Measurements from ENCODE around the gene COQ3.

Gene COQ3

GRCh38 chr6:99427988-99428387 is 34.0 kb upstream of the COQ3 start:
- no peak for TF ChIP-seq POLR2AphosphoS5 (IDR thresholded peaks at IDR 0.05; ENCODE audit: low read depth, low read length)
- TF ChIP-seq REST (IDR thresholded peaks at IDR 0.05; ENCODE audit: insufficient read depth in 1 of 2, low read depth in 2 of 2, low read length in 2 of 2), result no peak
- no peak for TF ChIP-seq SIN3A (IDR thresholded peaks at IDR 0.05; ENCODE audit: borderline replicate concordance, insufficient read depth, low read length)
- no peak for TF ChIP-seq FOXP2 (optimal IDR thresholded peaks at IDR 0.05; ENCODE audit: borderline replicate concordance, extremely low read depth, extremely low read length, insufficient read depth)
- TF ChIP-seq TAF1 (IDR thresholded peaks at IDR 0.05; ENCODE audit: borderline replicate concordance, insufficient read depth, low read length), result no peak

GRCh38 chr6:99426451-99426757 is 32.4 kb upstream of the COQ3 start:
- TF ChIP-seq TAF1 (IDR thresholded peaks at IDR 0.05; ENCODE audit: borderline replicate concordance, insufficient read depth, low read length) (no peak), SIN3A (IDR thresholded peaks at IDR 0.05; ENCODE audit: borderline replicate concordance, insufficient read depth, low read length) (no peak), REST (IDR thresholded peaks at IDR 0.05; ENCODE audit: insufficient read depth in 1 of 2, low read depth in 2 of 2, low read length in 2 of 2) (no peak), POLR2AphosphoS5 (IDR thresholded peaks at IDR 0.05; ENCODE audit: low read depth, low read length) (no peak), FOXP2 (optimal IDR thresholded peaks at IDR 0.05; ENCODE audit: borderline replicate concordance, extremely low read depth, extremely low read length, insufficient read depth) (no peak)

GRCh38 chr6:99425647-99426450 is 31.9 kb upstream of the COQ3 start:
- TF ChIP-seq POLR2AphosphoS5 (IDR thresholded peaks at IDR 0.05; ENCODE audit: low read depth, low read length) (no peak), TAF1 (IDR thresholded peaks at IDR 0.05; ENCODE audit: borderline replicate concordance, insufficient read depth, low read length) (peak; percentile 68; the same call in 1 of the 2 replicates)

GRCh38 chr6:99424761-99425646 is 31.0 kb upstream of the COQ3 start, which contains the start of gene PNISR:
Gene PNISR (minus strand): TSS chr6:99425308. CDS start chr6:99414659, 10,649 bp downstream.
- TF ChIP-seq TAF1 (IDR thresholded peaks at IDR 0.05; ENCODE audit: borderline replicate concordance, insufficient read depth, low read length) (0 out of 2 replicates have a peak, but pooled peaks have one; percentile 69), SIN3A (IDR thresholded peaks at IDR 0.05; ENCODE audit: borderline replicate concordance, insufficient read depth, low read length) (peak; percentile 53; the same call in 1 of the 2 replicates), POLR2AphosphoS5 (IDR thresholded peaks at IDR 0.05; ENCODE audit: low read depth, low read length) (peak; percentile 95), FOXP2 (optimal IDR thresholded peaks at IDR 0.05; ENCODE audit: borderline replicate concordance, extremely low read depth, extremely low read length, insufficient read depth) (no peak), REST (IDR thresholded peaks at IDR 0.05; ENCODE audit: insufficient read depth in 1 of 2, low read depth in 2 of 2, low read length in 2 of 2) (peak in 1 of 2 experiments; percentile 67; a peak in 2 of 4 replicates)

- no peak for TF ChIP-seq FOXP2 (optimal IDR thresholded peaks at IDR 0.05; ENCODE audit: borderline replicate concordance, extremely low read depth, extremely low read length, insufficient read depth)
- TF ChIP-seq POLR2AphosphoS5 (IDR thresholded peaks at IDR 0.05; ENCODE audit: low read depth, low read length), result no peak
- TF ChIP-seq TAF1 (IDR thresholded peaks at IDR 0.05; ENCODE audit: borderline replicate concordance, insufficient read depth, low read length), result no peak
- no peak for TF ChIP-seq SIN3A (IDR thresholded peaks at IDR 0.05; ENCODE audit: borderline replicate concordance, insufficient read depth, low read length)
- TF ChIP-seq REST (IDR thresholded peaks at IDR 0.05; ENCODE audit: insufficient read depth in 1 of 2, low read depth in 2 of 2, low read length in 2 of 2), result no peak
Measured at GRCh38 chr6:99424022-99424421, 30.0 kb upstream of the COQ3 start.

Measured in PFSK-1 (cell line).